ENCODE data around the gene PTPRJ. TPM values are rescaled to one million over a fixed set of nuclear protein-coding genes. Genes with fewer than 3 reads are reported as not detected.

Gene PTPRJ
- total and polyA plus RNA-seq, 2 experiments from 2014 or later = 9.3 to 16.4 TPM

- no peaks in the 10 kb centered on the region for H4K20me1 ChIP-seq (ENCODE audit: insufficient read depth, poor library complexity, severe bottlenecking)
- H3K4me1 ChIP-seq (ENCODE audit: insufficient read depth) = peaks cover 23% of the 10 kb centered on the region
- H2AFZ ChIP-seq = no peak overlapping the region
- H3K4me2 ChIP-seq = no peak overlapping the region
- WGBS (ENCODE audit: low lambda C conversion rate, missing lambda C conversion rate) = 60% methylated on average over 12 of the region's 12 CpGs
- no peak for DNase-seq (ENCODE audit: low spot score)
- H3K9me3 ChIP-seq (ENCODE audit: low read depth) = no peaks in the 10 kb centered on the region
- H3K4me3 ChIP-seq = no peak overlapping the region
- H3K9me2 ChIP-seq (replicated peaks; ENCODE audit: insufficient read depth) = no peaks in the 10 kb centered on the region
- no peaks in the 10 kb centered on the region for H3K36me3 ChIP-seq (replicated peaks; ENCODE audit: insufficient read depth, low read depth)
- H3K27me3 ChIP-seq = no peaks in the 10 kb centered on the region
- TF ChIP-seq EZH2phosphoT487 (IDR thresholded peaks at IDR 0.05; ENCODE audit: low read depth, severe bottlenecking, unreplicated experiment) (no peak), CTCF (IDR thresholded peaks at IDR 0.05; ENCODE audit: poor library complexity) (no peak), EZH2 (IDR thresholded peaks at IDR 0.05; ENCODE audit: borderline replicate concordance) (no peak)
- H3K27ac ChIP-seq = peak overlapping the region; percentile 91
- peaks cover 66% of the 10 kb centered on the region for H3K79me2 ChIP-seq
Measured at GRCh38 chr11:48103621-48104567, 123.5 kb downstream of the PTPRJ start.

- Histone ChIP-seq H3K9me3 (ENCODE audit: low read depth) (no peaks in the 10 kb centered on the region), H3K27me3 (no peaks in the 10 kb centered on the region), H3K27ac (peak overlapping the region; percentile 91), H2AFZ (no peak overlapping the region), H3K79me2 (peaks cover 59% of the 10 kb centered on the region), H3K4me2 (peak overlapping the region; percentile 33), H4K20me1 (ENCODE audit: insufficient read depth, poor library complexity, severe bottlenecking) (no peaks in the 10 kb centered on the region), H3K36me3 (replicated peaks; ENCODE audit: insufficient read depth, low read depth) (no peaks in the 10 kb centered on the region), H3K4me3 (no peak overlapping the region), H3K4me1 (ENCODE audit: insufficient read depth) (peaks cover 25% of the 10 kb centered on the region), H3K9me2 (replicated peaks; ENCODE audit: insufficient read depth) (no peaks in the 10 kb centered on the region)
- 68% methylated on average over 3 of the region's 3 CpGs for WGBS (ENCODE audit: low lambda C conversion rate, missing lambda C conversion rate)
- TF ChIP-seq EZH2phosphoT487 (IDR thresholded peaks at IDR 0.05; ENCODE audit: low read depth, severe bottlenecking, unreplicated experiment) = no peak
- TF ChIP-seq EZH2 (IDR thresholded peaks at IDR 0.05; ENCODE audit: borderline replicate concordance) = no peak
- TF ChIP-seq CTCF (IDR thresholded peaks at IDR 0.05; ENCODE audit: poor library complexity) = no peak
- no peak for DNase-seq (ENCODE audit: low spot score)
Measured at GRCh38 chr11:48104568-48104924, 124.2 kb downstream of the PTPRJ start.

GRCh38 chr11:48105096-48105990, 125.0 kb downstream of the PTPRJ start:
- Histone ChIP-seq H3K27ac (peak overlapping the region; percentile 91), H3K4me2 (no peak overlapping the region), H3K4me3 (no peak overlapping the region), H2AFZ (no peak overlapping the region), H3K79me2 (peaks cover 51% of the 10 kb centered on the region), H3K36me3 (replicated peaks; ENCODE audit: insufficient read depth, low read depth) (no peaks in the 10 kb centered on the region), H4K20me1 (ENCODE audit: insufficient read depth, poor library complexity, severe bottlenecking) (no peaks in the 10 kb centered on the region), H3K4me1 (ENCODE audit: insufficient read depth) (peaks cover 27% of the 10 kb centered on the region), H3K9me3 (ENCODE audit: low read depth) (no peaks in the 10 kb centered on the region), H3K9me2 (replicated peaks; ENCODE audit: insufficient read depth) (no peaks in the 10 kb centered on the region), H3K27me3 (no peaks in the 10 kb centered on the region)
- TF ChIP-seq CTCF (IDR thresholded peaks at IDR 0.05; ENCODE audit: poor library complexity) = no peak
- no peak for TF ChIP-seq EZH2 (IDR thresholded peaks at IDR 0.05; ENCODE audit: borderline replicate concordance)
- TF ChIP-seq EZH2phosphoT487 (IDR thresholded peaks at IDR 0.05; ENCODE audit: low read depth, severe bottlenecking, unreplicated experiment) = no peak
- no peak for DNase-seq (ENCODE audit: low spot score)
- 95% methylated on average over 10 of the region's 10 CpGs for WGBS (ENCODE audit: low lambda C conversion rate, missing lambda C conversion rate)

Measured in hepatocyte (in vitro differentiated cells).